Rectal smooth muscle tissue (tissue), 1 donor: ENCODE results near the gene MPO.

Experiments used
- H3K27ac ChIP-seq: one replicate; pipeline ENCODE4 v1.7.0; 2013; ENCODE audit warnings: low read depth, low read length, inconsistent platforms
- H3K27me3 ChIP-seq: one replicate; pipeline ENCODE4 v1.7.0; 2013; ENCODE audit warnings: low read length; ENCODE audit not compliant: control insufficient read depth, insufficient read depth
- H3K36me3 ChIP-seq: one replicate; pipeline ENCODE4 v1.7.0; 2013; ENCODE audit warnings: low read length; ENCODE audit not compliant: control insufficient read depth, insufficient read depth
- H3K4me1 ChIP-seq: one replicate; pipeline ENCODE4 v1.7.0; 2013; ENCODE audit warnings: low read length; ENCODE audit not compliant: control insufficient read depth, insufficient read depth
- H3K4me3 ChIP-seq: one replicate; pipeline ENCODE4 v1.7.0; 2013; ENCODE audit warnings: low read length
- H3K9ac ChIP-seq: one replicate; pipeline ENCODE4 v1.7.0; 2013; ENCODE audit warnings: low read length

The MPO gene

GRCh38 chr17:58323366-58324055 lies 42.8 kb upstream of the MPO start:
- H3K27me3 ChIP-seq: peaks cover 2% of the 10 kb centered on the region
- H3K27ac ChIP-seq: peak overlapping the region; percentile 58
- H3K36me3 ChIP-seq: no peaks in the 10 kb centered on the region
- peaks cover 8% of the 10 kb centered on the region for H3K4me1 ChIP-seq
- H3K9ac ChIP-seq: peak overlapping the region; percentile 76
- peak overlapping the region; percentile 93 for H3K4me3 ChIP-seq

GRCh38 chr17:58322581-58323185 lies 41.9 kb upstream of the MPO start:
- no peak overlapping the region for H3K9ac ChIP-seq
- peaks cover 8% of the 10 kb centered on the region for H3K4me1 ChIP-seq
- no peak overlapping the region for H3K4me3 ChIP-seq
- peaks cover 2% of the 10 kb centered on the region for H3K27me3 ChIP-seq
- H3K27ac ChIP-seq: no peak overlapping the region
- no peaks in the 10 kb centered on the region for H3K36me3 ChIP-seq

- Histone ChIP-seq H3K4me3 (no peak overlapping the region), H3K27ac (no peak overlapping the region), H3K36me3 (no peaks in the 10 kb centered on the region), H3K4me1 (peaks cover 8% of the 10 kb centered on the region), H3K27me3 (peaks cover 2% of the 10 kb centered on the region), H3K9ac (no peak overlapping the region)
Measured at GRCh38 chr17:58321571-58322525, 41.1 kb upstream of the MPO start.

GRCh38 chr17:58320570-58321323 lies 40.0 kb upstream of the MPO start:
- Histone ChIP-seq H3K27ac (no peak overlapping the region), H3K27me3 (peaks cover 2% of the 10 kb centered on the region), H3K4me3 (no peak overlapping the region), H3K36me3 (no peaks in the 10 kb centered on the region), H3K9ac (no peak overlapping the region), H3K4me1 (peaks cover 8% of the 10 kb centered on the region)

GRCh38 chr17:58320163-58320558 lies 39.4 kb upstream of the MPO start:
- Histone ChIP-seq H3K36me3 (no peaks in the 10 kb centered on the region), H3K9ac (no peak overlapping the region)

GRCh38 chr17:58319173-58320162 lies 38.7 kb upstream of the MPO start:
- Histone ChIP-seq H3K36me3 (no peaks in the 10 kb centered on the region), H3K9ac (no peak overlapping the region), H3K27me3 (peaks cover under 1% of the 10 kb centered on the region), H3K27ac (no peak overlapping the region), H3K4me1 (peaks cover 4% of the 10 kb centered on the region), H3K4me3 (no peak overlapping the region)

More at GRCh38 chr17:58320163-58320558, 39.4 kb upstream of the MPO start:
- Histone ChIP-seq H3K27ac (no peak overlapping the region), H3K4me3 (no peak overlapping the region), H3K4me1 (peaks cover 8% of the 10 kb centered on the region), H3K27me3 (peaks cover 2% of the 10 kb centered on the region)

GRCh38 chr17:58318627-58319172 lies 38.0 kb upstream of the MPO start:
- H3K9ac ChIP-seq: no peak overlapping the region
- H3K27me3 ChIP-seq: no peaks in the 10 kb centered on the region
- H3K27ac ChIP-seq: no peak overlapping the region
- H3K4me3 ChIP-seq: no peak overlapping the region
- H3K36me3 ChIP-seq: no peaks in the 10 kb centered on the region
- no peaks in the 10 kb centered on the region for H3K4me1 ChIP-seq

- Histone ChIP-seq H3K36me3 (no peaks in the 10 kb centered on the region), H3K4me3 (no peak overlapping the region), H3K27ac (no peak overlapping the region)
Measured at GRCh38 chr17:58318065-58318481, 37.3 kb upstream of the MPO start.

GRCh38 chr17:58317421-58318064 lies 36.8 kb upstream of the MPO start:
- H3K27me3 ChIP-seq: no peaks in the 10 kb centered on the region
- H3K4me3 ChIP-seq: no peak overlapping the region
- no peak overlapping the region for H3K27ac ChIP-seq
- H3K9ac ChIP-seq: no peak overlapping the region
- H3K4me1 ChIP-seq: no peaks in the 10 kb centered on the region
- no peaks in the 10 kb centered on the region for H3K36me3 ChIP-seq

More at GRCh38 chr17:58318065-58318481, 37.3 kb upstream of the MPO start:
- H3K27me3 ChIP-seq: no peaks in the 10 kb centered on the region
- no peak overlapping the region for H3K9ac ChIP-seq
- no peaks in the 10 kb centered on the region for H3K4me1 ChIP-seq

GRCh38 chr17:58316260-58316960 lies 35.7 kb upstream of the MPO start:
- Histone ChIP-seq H3K4me1 (no peaks in the 10 kb centered on the region), H3K9ac (no peak overlapping the region), H3K36me3 (no peaks in the 10 kb centered on the region), H3K27me3 (no peaks in the 10 kb centered on the region), H3K4me3 (no peak overlapping the region), H3K27ac (no peak overlapping the region)
